ENCODE data around the gene CD68.

DNA sequence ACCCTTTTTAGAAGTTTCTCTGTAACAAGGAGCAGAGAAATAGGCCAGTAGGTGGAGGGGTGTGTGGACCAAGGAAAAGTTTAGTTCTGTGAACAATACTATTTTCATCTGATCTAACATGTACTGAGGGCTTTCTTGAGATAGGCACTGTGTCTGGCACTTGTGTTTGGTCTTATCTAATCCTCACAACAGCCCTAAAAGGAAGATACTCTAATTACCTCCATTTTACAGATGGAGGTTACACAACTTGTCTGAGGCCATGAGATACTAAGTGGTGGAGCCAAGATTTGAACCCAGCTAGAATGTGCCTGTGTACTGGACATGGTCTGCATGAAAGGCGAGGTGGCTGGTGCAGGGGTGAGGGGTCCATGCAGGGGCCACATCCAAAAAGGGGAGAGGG, 26.1 kb upstream of the CD68 start:
- no peak for TF ChIP-seq CTCF (IDR thresholded peaks at IDR 0.05)
- no peak for TF ChIP-seq EZH2phosphoT487 (IDR thresholded peaks at IDR 0.05)
- no peak for TF ChIP-seq EZH2 (IDR thresholded peaks at IDR 0.05)
